EH (cell line): ENCODE data around the gene NNMT.

ENCODE experiments used
- DNase-seq: peaks from one replicate; pipeline ENCODE4 v3.0.0-alpha.2; 2015; ENCODE audit warnings: low read depth

The NNMT gene

DNA sequence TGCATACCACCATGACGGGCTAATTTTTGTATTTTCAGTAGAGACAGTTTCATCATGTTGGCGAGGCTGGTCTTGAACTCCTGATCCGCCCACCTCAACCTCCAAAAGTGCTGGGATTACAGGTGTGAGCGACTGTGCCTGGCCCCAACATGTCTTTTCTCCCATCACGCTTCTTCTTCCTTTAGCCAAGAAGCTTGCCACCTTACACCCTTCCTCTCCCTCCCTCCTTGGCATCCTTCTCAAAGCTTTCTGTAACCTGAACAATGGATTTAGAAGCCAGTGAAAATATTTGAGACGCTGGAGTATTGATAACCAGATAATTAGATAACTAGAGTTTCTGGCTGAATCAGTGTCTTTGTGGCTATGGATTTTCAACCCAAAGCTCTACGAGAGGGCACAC is 11.3 kb upstream of the NNMT start:
- DNase-seq = no peak

DNA sequence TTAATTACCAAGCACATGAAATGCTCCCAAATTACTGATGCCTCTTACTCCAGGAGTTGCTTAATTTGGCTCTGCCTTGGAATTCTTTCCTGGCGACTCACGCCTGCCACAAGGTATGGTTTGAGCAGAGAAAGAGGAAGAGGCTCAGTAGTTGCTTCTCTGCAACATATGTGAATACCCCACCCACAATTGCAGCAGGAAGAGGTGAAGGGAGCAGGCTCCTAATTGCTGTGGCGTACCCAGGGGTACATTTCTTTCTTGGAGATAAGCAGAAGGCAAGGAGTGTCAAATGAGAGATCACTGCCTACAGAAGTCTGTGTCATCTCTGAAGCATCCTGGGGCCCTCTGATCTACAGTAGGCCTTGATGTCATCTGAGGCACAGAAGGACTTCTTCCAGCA is 10.6 kb upstream of the NNMT start:
- DNase-seq = peak; percentile 79

DNA sequence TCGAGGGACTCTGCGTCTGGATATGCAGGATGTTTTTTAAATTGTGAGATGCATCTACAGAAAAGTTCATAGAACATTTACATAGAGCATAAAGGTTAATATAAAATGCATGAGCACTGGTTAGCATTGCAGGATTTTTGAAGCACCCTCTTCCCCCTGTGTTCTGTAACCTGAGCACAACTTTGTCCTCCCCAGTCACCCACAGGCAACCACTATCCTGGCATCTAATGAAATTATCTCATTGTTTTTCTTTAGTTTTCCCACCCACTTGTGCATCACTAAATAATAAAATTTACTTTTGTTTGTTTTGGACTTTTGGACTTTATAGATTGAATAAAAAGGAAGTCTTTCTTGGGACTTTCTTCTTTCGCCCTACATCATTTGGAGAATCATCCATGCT is 10.0 kb upstream of the NNMT start:
- DNase-seq = no peak

DNA sequence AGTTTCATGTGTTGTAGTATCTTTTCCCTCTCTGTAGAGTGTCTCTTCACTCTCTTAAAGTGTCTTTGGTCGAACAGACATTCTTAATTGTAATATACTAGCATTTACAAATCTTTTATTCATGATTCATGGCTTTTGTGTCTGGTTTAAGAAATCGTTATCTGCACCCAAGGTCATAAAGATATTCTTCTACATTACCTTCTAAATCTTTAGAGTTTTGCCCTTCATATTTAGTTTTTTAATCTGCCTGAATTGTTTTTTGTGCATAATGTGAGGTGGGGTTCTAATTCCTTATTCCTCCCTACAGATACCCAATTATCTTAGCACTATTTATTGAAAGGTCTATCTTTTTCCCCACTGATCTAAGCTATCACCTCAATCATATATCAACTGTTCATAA is 9.0 kb upstream of the NNMT start:
- DNase-seq = no peak

DNA sequence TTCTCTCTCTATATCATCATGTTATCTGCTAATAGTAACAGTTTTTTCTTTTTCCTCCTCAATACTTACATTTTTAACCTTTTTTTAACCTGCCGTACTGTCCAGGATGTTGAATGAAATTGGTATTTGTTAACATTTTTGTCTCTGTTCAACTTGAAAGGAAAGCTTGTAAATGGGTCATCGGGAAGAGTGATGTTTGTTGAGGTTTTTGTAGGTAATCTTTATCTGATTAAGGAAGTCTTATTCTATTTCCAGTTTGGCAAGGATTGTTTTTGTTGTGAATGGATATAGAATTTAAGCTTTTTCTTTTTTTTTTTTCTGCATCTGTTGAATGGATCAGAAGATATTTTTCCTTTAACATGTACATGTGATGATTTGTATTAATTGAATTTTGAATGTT is 8.1 kb upstream of the NNMT start:
- no peak for DNase-seq

DNA sequence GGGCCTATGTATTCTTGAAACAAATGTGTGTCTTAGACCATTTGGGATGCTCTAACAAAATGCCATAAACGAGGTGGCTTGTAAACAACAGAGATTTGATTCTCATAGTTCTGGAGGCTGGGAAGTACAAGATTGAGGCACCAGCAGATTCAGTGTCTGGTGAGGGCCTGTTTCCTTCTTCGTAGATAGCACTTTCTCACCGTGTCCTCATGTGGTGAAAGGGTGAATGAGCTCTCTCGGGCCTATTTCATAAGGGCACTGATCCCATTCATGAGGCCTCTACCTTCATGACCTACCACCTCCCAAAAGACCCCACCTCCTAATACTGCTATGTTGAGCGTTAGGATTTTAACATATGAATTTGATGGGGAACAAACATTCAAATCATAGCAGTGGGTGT is 6.4 kb upstream of the NNMT start:
- no peak for DNase-seq

DNA sequence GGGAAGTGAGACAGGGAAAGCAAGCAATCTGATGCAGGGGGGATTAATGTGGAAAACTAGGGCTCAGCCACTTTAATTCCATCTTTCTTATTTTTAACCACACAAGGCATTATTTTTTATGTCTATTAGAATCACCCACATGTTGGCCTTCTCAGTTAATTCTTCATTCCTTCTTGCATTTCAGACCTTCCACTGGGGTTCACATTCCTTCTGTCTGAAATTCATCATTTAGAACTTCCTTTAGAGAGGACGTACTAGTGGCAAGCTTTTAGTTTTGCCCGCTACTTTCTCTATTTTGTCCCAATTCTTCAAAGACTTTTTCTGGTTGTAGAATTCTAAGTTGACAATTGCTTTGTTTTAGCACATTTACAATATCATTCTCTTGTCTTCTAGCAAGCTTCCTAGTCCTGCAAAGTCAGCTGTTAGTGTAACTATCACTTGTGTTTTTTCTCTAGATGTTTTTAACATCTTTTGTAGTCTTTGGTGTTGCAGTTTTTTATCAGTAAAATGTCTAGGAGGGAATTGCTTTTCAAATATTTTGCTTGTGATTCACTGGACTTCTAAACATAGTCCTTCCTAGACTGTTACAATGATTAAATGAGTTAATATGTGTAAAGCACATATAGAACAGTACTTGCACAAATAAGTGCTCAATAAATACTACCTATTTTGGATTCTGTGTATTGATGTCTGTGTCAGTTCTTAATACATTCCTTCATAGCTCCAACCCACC is 5.5 kb upstream of the NNMT start:
- DNase-seq = peak; percentile 76

DNA sequence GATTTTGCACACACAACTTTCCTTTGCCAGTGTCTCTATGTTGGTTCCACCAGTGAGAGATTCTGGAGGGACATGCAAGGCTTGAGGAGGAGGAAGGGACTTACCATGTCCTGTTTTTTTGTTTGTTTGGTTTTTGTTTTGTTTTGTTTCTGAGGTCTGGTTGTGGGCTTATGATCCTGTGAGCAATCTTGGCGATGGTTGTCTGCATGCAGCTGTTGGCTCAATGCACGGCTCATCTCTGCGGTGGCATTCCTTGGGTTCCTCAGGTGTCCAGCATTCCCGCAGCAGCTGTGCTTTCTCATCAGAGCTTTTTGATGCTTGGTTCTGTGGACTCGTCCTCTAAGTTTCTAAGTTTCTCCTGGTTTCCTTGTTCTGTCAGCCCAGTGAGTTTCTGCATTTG is 4.8 kb upstream of the NNMT start:
- peak; percentile 37 for DNase-seq

DNA sequence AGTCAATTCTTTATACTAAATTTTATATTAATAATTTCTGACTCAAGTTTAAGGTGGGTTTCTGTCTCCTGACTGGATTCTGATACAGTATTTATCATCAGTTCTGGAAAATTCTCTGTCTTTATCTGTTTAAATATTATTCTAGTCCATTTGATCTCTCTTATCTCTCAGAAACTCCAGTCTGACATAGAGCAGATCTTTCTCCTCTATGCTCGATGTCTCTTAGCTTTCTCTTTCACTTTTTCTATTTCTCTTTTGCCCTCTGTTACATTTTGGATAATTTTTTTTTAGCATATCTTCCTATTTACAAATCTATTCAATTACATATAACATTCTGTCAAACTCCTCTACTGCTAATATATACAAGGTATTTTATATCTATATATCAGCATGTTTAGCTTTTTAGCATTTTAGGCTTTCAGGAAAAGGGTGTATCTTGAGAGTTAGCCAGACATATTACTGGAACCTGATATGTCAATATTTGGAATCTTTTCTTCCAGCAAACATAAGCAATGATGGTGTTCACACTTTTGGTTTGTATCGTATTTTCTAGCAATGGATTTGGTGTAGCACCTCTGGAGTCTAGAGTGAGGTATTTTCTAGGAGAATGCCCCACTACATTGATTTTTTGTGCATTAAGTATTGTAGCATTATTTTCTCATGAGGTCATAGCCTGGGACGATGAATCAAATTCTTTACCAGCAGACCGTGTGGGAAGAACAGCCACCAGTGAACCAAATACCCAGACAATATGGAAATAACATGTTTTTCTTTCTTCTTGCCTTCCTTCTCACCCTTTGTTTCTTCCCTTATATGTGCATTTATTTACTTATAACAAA is 4.1 kb upstream of the NNMT start:
- DNase-seq = peak; percentile 92

DNA sequence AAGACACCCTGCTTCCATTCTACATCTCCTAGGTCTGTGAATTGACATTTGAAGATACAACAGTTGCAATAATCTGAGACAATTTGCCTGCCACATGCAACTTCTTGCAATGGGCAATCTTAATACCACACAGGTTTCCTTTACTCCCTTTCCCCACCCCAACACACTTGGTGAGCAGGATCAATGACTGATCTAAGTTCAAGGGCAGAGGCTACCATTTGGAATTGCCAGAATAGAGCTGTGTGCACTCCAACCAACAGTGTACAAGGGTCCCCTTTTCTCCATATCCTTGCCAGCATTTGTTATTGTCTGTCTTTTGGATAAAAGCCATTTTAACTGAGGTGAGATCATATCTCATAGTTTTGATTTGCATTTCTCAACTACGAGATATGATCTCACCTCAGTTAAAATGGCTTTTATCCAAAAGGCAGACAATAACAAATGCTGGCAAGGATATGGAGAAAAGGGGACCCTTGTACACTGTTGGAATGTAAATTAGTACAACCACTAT is 2.9 kb upstream of the NNMT start:
- DNase-seq = no peak

DNA sequence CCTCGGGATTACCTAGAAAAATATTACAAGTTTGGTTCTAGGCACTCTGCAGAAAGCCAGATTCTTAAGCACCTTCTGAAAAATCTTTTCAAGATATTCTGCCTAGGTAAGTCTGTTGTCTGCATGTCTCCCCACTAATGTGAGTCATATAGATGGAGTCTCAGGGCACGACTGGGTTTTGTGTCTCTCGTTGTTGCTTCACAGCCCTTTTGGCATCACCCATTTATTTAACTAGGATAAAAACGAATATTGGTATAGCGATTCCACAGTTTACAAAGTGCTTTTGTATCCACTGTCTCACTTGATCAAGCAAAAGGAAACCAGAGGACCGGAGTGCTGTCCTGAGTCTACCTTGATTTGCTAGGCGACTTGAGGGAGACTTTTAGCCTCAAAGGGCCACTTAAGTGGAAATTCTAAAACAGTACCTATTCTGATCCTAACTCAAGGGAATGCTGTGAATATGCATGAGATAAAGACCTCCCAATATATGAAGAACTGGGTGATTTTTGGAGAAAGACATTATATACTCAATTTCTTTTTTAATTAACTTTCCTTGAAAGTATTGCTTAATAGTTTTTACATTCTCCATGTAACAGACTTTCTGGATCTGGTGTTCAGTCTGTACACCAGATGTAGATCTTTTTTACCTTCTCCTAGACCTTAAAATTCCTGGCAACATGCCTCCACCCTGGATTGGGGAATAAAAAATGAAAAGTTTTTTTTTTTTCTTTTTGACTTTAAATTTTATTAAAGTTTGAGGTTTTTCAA is 590 bp downstream of the NNMT start:
- DNase-seq = no peak

DNA sequence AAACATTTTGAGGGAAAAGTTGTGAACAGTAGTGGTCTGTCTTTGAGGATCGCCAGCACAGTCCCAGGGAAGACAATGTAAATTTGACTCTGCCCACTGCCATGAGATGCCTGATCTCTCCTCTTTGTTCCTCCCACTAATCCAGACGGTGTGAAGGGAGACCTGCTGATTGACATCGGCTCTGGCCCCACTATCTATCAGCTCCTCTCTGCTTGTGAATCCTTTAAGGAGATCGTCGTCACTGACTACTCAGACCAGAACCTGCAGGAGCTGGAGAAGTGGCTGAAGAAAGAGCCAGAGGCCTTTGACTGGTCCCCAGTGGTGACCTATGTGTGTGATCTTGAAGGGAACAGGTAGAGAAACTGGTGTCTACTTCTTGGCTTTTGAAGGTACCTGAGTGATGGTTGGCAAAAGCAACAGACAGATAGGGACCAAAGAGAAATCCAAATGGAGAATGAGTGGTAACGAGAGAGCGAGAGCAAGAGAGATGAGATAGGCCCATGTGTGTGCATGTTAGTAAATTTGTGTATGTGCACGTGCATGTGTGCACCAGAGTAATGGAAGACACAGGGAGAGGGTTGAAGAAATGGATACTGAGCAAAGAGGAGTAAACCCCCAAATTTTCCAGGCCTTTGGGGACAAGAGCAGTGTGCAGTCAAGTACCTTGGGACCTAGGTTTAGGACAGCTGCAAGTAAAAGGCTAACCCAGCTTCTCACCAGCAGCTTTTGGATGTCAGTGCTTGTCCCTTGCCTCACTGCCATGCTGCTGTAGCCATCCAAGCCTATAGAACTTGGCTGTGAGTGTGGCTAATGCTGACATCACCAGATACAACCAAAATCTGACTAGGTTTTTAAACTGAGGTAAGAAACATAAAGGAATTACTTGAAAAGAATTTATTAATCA is 1.9 kb downstream of the NNMT start:
- DNase-seq = peak; percentile 34

DNA sequence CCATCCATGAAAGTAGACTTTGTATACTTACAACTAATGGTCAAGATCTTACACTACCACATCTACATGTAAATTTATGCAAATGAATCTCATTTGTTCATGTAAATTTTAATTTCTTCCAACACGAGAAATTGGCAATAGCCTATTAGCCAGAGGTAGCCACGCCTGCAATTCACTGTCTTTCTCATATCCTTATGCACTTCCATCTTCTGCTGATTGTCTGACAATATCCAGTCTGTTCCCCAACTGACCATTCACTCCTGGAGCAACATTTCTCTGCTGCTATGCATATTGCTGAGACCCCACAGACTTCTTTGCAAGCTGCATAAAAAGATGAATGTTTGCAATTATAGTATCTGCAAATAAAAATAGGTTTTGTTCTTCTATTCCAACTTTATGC is 2.5 kb downstream of the NNMT start:
- no peak for DNase-seq

DNA sequence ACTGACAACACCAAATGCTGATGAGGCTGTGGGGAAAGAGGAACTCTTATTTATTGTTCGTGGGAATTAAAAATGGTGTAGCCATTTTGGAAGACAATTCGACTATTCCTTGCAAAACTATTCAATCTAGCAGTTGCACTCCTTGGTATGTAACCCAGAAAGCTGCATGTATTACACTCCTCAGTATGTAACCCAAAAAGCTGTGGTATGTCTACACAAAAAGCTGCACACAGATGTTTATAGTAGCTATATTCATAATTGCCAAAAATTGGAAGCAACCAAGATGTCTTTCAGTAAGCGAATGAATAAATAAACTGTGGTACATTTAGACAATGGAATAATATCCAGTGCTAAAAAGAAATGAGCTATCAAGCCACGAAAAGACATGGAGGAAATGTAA is 4.9 kb downstream of the NNMT start:
- no peak for DNase-seq

DNA sequence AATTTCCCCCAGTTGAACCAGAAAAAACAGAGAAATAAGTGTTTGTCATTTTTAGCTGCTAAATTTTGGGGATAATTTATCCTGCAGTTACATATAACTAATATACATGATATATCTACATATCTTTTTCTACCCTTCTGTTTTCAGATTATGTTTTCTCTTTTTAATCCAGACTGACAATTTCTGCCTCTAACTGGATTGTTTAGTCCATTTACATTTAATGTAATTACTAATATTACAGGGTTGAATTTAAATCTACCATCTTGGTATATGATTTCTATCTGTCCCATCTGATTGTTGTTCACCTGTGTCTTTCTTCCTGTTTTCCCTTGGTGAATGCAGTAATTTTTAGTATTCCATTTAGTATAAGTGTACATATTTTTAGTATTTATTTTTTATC is 5.7 kb downstream of the NNMT start:
- DNase-seq = no peak

DNA sequence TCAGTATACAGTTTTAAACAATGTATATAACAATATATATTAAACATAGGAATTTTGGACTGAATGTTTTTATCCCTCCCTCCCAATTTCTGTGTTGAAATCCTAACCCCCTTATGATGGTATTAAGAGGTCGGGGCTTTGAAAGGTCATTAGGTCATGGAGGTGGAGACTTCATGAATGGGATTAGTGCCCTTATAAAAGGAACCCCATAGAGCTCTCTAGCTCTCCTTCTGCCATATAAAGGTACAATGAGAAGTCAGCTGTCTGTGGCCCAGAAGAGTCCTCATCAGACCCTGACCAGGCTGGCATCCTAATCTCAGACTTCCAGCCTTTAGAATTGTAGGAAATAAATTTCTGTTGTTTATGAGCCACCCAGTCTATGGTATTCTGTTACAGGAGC is 6.5 kb downstream of the NNMT start:
- no peak for DNase-seq

DNA sequence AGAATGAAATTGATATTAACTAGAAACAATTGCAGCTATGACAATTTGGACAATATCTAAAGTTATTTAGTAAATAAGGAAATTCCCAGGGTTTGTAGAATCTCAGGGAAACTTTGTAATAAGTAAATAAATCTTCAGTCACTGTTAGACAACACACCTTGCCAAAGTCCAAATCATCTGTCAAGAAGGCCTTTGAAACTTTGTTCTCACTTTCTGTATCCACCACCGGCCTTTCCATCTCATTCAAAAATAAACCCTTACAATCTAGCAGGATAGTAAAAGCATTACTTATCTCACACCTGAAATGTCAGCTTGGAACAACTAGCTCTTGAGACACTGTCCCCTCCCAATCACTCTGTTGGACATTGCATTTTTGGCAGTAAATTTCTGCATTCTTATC is 7.9 kb downstream of the NNMT start:
- peak; percentile 34 for DNase-seq

DNA sequence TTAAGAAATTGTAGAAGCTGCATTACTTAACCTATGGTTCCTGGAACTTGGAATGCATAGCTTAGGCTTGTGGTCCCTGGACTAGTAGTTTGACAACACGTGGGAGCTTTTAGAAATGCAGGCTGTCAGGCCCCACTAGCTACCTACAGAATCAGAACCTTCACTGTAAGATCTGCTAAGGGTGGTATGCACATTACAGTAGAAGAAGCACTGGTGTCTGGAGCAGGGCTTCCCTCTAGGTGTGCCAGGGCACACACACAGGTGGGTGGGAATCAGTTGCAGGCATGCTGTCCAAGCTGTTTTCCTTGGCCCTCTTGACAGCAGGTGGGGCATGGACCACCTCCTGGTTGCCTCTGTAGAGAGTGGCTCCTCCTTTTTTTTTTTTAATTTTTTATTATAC is 8.8 kb downstream of the NNMT start:
- DNase-seq = no peak

DNA sequence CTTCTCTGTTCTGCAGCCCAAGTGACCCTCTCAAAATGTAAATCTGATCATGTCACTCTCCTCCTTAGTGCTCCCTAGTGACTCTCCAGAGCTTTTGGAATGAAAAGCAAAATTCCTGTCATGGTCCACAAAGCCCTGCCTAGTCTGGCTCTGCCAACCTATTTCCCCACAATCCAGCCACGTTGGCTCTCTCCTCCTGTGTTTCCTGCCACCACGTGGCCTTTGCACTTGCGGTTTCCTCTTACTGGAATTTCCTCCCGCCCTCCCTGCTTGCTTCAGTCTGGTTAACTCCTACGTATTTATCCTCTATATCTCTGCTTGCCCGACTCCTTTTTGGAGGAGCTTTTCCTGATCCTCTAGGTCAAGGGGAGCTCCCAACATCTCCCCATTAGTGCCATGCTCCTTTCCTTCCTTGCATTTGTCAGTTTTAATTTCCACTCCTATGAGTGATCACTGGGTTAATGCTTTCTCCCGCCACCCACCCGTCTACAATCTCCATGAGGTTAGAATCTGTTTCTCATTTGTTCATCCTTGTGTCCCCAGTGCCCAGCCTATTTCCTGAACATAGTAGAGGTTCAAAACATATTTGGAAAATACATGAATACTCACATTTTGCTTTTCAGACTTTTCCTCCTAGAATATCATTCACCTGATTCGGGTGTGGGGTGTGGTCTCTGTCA is 11.5 kb downstream of the NNMT start:
- peak; percentile 95 for DNase-seq

DNA sequence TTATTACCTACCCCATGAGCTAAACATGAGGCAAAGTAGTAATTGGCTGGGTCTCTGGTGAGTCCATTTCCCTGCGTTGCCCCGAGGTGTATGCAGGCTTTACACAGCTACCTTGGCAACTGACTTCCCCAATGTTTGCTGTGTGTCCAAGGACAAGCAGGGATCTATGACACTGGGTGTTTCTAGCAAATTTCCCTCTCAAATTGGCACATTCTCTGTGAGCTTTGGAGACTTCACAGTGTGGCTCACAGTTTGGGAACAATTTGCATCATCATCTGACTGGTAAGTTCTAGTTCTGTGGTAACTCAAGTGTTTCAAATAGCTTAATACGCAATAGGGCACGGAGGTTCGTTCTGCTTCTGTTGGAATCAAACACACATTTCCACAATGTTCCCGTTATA is 12.5 kb downstream of the NNMT start:
- DNase-seq = peak; percentile 56

DNA sequence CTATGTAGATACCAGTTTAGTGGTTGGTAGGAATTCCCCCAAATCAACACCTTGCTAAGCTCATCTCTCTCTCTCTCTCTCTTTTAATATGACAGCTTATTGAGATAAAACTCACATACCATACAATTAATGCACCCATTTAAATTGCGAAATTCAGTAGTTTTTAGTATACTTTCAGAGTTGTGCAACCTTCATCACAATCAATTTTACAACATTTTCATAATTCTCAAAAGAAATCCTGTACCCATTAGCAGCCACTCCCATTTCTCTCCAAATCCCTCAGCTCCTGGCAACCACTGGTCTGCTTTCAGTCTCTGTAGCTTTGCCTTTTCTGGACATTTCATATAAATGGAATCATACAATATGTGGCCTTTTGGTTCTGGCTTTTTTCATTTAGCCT is 13.3 kb downstream of the NNMT start:
- DNase-seq = no peak
